ENCODE measurements around the gene IFNL3.
"Not testable (repeated sequence)": the region's sequence is repeated elsewhere in the genome, so short reads cannot be mapped to it uniquely, and the experiment has no call there.

IFNL3 gene

DNA sequence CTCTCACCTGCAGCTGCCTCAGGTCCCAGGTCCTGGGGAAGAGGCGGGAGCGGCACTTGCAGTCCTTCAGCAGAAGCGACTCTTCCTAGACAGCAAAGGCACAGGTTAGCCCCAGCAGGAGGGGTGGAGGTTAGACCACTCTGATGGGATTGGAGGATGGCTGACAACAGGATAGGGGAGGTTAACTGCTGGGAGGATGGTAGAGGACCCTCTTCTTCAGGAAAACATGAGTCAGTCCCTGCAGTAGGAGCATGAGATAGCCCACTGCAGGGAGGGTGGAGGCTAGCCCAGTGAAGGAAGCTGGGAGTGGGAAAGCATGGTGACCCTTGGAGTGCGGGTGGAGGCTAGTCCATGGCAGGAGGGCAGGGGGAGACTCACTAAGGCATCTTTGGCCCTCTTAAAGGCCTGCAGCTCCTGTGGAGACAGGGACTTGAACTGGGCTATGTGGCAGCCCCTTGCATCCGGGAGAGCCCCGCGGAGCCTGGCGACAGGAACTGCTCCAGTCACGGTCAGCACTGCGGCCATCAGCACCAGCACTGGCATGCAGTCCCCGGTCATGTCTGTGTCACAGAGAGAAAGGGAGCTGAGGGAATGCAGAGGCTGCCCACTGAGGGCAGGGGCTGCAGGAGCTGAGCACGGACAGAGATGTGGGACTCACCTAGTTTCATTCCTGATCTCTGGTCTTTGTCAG, at the start of gene IFNL3:
Gene IFNL3, minus strand, starts transcription at position 597 of the 691 bp plus-strand sequence. Its CDS starts 39 bp downstream, at position 558.
- not testable (repeated sequence) for DNase-seq (ENCODE audit: low spot score)

GRCh38 chr19:39293394-39293793, 48.6 kb upstream of the IFNL3 start:
- DNase-seq (ENCODE audit: low spot score), result no peak

GRCh38 chr19:39284032-39284431, 39.2 kb upstream of the IFNL3 start:
- no peak for DNase-seq (ENCODE audit: low spot score)

GRCh38 chr19:39282021-39282420, 37.2 kb upstream of the IFNL3 start:
- no peak for DNase-seq (ENCODE audit: low spot score)

DNA sequence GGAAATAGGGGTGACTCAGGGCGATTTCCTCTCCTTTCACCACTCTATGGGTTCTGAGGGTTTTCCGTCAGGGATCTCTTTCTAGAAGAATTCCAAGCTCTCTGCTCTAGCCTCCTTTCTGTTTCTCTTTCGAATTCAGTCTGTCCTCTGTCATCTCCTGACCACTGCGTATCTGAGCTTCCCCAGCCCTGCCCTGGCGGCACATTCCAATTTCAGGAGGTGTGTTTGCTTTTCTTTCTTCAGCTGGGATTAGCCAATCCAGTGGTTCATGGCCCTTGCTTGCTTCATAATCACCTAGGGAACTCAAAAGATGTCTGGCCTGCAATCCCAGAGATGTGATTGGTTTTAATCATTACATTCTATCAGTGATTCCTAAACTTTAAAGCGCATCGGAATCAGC, 32.8 kb upstream of the IFNL3 start:
- no peak for DNase-seq (ENCODE audit: low spot score)

GRCh38 chr19:39276740-39277139, 31.9 kb upstream of the IFNL3 start:
- no peak for DNase-seq (ENCODE audit: low spot score)

DNA sequence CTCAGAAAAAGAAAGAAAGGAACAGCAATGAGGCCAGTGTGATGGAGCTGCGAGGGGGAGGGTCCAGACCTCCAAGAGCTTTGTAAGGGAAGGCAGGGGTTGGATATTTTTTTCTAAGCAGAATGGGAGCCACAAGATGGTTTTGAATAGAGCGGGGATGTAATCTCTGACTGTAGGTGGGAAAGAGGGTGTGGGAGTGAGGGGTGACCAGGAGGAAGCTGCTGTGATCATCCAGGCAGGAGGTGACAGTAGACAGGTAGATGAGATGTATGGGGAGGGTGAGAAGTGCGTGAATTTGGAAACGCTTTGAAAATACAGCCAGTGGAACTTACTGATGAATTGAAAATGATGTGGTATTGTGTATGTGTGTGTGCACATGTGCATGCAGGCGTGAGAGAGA, 30.8 kb upstream of the IFNL3 start:
- DNase-seq (ENCODE audit: low spot score), result no peak

- DNase-seq (ENCODE audit: low spot score), result not testable (repeated sequence)
These were observed 29.1 kb upstream of the IFNL3 start for GRCh38 chr19:39273859-39274258.

- no peak for DNase-seq (ENCODE audit: low spot score)
These were observed 25.4 kb upstream of the IFNL3 start for GRCh38 chr19:39270036-39270871.

- DNase-seq (ENCODE audit: low spot score), result not testable (repeated sequence)
These were observed 24.6 kb upstream of the IFNL3 start for GRCh38 chr19:39269369-39269768.

GRCh38 chr19:39268531-39269223, 23.9 kb upstream of the IFNL3 start:
- not testable (repeated sequence) for DNase-seq (ENCODE audit: low spot score)

DNA sequence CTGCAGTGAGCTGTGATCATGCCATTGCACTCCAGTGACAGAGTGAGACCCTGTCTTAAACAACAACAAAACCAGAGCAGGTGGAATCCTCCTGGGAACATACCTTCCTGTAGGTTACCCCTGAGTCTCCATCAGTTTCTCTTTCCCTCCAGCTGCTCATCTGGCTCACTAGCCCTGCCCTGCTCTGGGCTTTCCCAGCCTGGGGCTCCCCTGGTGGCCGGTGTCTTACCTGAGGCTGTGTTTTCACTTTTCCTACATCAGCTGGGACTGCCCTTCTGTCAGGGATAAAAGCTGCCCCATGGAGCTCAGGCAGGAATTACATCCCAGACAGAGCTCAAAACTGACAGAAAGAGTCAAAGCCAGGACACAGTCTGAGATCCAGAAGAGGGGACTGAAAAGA, 23.3 kb upstream of the IFNL3 start, which contains the start of gene IFNL2:
Gene IFNL2, plus strand, starts transcription at position 312 of the 400 bp plus-strand sequence. CDS start 173 bp downstream, outside the sequence.
- DNase-seq (ENCODE audit: low spot score), result not testable (repeated sequence)

- DNase-seq (ENCODE audit: low spot score), result no peak
These were observed 20.6 kb upstream of the IFNL3 start for GRCh38 chr19:39265321-39265916.

- no peak for DNase-seq (ENCODE audit: low spot score)
These were observed 19.8 kb upstream of the IFNL3 start for GRCh38 chr19:39264306-39265290.

DNA sequence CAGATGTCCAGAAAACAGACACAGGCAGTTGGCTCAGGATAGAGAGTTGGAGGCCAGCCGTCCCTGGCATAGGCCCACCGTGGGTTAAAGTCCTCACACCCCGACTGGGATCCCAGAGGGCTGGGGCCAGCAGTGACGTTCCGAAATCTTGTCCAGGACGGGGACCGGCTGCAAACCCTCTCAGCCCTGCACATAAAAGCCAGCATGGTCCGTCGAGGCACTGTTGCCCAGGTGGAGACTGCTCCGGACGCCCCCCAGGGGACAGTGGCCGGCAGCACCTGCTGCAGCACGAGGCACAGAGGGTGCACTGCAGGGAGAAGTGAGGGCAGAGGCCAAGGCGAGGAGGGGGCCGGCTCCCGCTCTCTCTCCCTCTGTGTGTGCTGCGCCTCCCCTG, 19.1 kb upstream of the IFNL3 start:
- no peak for DNase-seq (ENCODE audit: low spot score)

DNA sequence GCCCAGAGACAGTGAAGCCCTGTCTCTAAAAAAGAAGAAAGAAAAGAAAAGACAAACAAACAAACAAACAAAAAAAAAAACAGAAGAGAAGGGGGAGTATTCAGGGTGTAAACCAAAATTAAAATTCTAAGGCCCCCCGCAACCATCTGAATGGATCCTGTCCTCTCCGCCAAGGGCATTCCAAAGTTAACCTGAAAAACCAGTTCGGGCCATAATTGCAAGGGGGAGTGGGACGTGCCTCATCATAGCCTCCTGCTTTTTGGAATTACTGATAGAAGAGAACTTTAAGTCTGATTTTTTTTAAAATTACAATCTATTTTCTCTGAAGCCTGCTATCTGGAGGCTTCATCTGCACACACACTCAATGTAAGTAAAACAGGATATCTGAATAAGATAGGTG, 17.7 kb upstream of the IFNL3 start:
- DNase-seq (ENCODE audit: low spot score), result no peak

- DNase-seq (ENCODE audit: low spot score), result no peak
These were observed 16.9 kb upstream of the IFNL3 start for GRCh38 chr19:39261704-39262103.

- DNase-seq (ENCODE audit: low spot score), result no peak
These were observed 12.4 kb upstream of the IFNL3 start for GRCh38 chr19:39257227-39257626.

DNA sequence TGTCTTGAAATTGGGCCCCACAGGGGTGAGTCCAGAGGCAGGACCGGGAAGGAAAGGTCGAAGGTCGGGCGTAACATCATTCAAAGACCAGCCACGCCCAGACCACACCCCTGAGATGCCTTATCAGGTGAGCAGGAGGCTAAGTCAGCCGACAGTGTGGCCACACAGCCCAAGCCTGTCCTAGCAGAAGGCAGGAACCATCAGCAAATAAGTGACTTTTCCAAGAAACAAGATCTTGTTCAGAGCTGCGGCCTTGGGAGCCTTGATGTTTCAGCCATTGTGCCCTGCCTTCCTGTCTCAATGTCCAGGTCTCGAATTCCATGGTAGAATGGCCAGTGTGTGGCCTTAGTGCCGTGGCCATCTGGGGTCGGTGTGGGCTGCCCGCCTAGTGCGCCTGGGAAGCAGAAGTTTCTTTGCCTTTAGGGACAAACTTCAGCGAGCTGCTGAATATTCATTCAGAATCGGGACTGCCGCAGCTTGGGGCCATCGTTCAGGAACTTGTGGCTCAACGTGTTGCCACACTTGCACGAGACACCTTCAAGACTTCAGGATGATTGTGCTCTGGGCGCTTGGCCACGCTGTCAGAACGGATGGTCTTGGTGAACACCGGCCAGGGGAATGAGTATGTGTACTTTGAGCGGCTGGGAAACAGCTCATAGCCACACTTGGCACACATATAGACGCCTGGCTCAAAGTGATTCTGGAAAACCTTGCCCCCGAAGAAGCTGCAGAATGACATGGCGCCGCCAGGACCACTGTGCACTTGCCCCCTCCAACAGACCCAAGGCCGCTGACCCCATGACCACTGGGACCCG, 9.9 kb upstream of the IFNL3 start:
- no peak for DNase-seq (ENCODE audit: low spot score)

Data from kidney capillary endothelial cell (primary cell).